GM12892 (cell line): Measurements from ENCODE around the gene GLIS1.

Source experiments
- POLR2A ChIP-seq: IDR thresholded peaks from 2 replicates; pipeline ENCODE4 v1.6.1; 2011; ENCODE audit warnings: low read depth, low read length, control low read depth
- POLR2AphosphoS5 ChIP-seq: IDR thresholded peaks from 2 replicates; pipeline ENCODE4 v1.6.1; 2011; ENCODE audit warnings: low read depth, low read length, control low read depth
- TAF1 ChIP-seq: IDR thresholded peaks from 2 replicates; pipeline ENCODE4 v1.6.1; 2011; ENCODE audit warnings: low read depth, mild to moderate bottlenecking, control low read depth, low read length, borderline replicate concordance

DNA sequence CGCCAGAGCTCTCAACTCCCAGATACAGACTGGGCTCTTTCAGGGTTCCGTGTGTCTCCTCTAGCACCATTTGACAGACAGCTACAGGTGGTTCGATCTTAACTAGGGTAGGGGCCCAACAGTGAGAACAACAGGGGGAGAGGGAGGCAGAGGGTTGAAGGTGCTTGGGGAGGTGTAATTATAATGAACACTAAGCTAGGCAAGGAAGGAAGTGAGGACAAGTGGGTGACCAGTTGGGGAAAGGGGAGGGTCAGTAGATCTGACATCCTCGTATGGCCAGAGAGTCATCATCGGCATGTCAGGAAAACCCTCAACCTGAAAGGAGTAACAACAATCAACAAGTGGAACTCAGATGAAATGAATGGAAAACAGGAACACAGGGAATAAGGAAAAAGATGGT is 22.8 kb downstream of the GLIS1 start:
- no peak for TF ChIP-seq POLR2A
- TF ChIP-seq TAF1: no peak
- no peak for TF ChIP-seq POLR2AphosphoS5
